Measurements from ENCODE around the gene SHE. TPM values are rescaled to one million over a fixed set of nuclear protein-coding genes. Genes with fewer than 3 reads are reported as not detected.
"Not testable (repeated sequence)": the region's sequence is repeated elsewhere in the genome, so short reads cannot be mapped to it uniquely, and the experiment has no call there.

The SHE gene
- total RNA-seq, 4 donors from 2014 or later = 14.6 to 44.5 (median 27.2) TPM

GRCh38 chr1:154488922-154489321 lies 13.3 kb downstream of the SHE start:
- H3K9me3 ChIP-seq = no peaks in the 10 kb centered on the region
- TF ChIP-seq CTCF (IDR thresholded peaks at IDR 0.05) (no peak), POLR2A (IDR thresholded peaks at IDR 0.05) (no peak)
- no peaks in the 10 kb centered on the region for H3K4me1 ChIP-seq
- H3K27ac ChIP-seq = no peak overlapping the region
- H3K36me3 ChIP-seq = no peaks in the 10 kb centered on the region
- intact Hi-C loops (cut with DNase I; ENCODE audit: low total_unique reads) = no loop called here
- no peak overlapping the region for H3K4me3 ChIP-seq
- DNase-seq = no peak
- no peaks in the 10 kb centered on the region for H3K27me3 ChIP-seq

GRCh38 chr1:154486756-154487155 lies 15.5 kb downstream of the SHE start:
- intact Hi-C loops (cut with DNase I; ENCODE audit: low total_unique reads); H3K36me3 ChIP-seq; H3K4me3 ChIP-seq; H3K27me3 ChIP-seq; DNase-seq; H3K4me1 ChIP-seq; H3K9me3 ChIP-seq: not testable (repeated sequence)
- peak overlapping the region in 1 of 2 donors; percentile 4 for H3K27ac ChIP-seq

- Histone ChIP-seq H3K27ac (peak overlapping the region in 1 of 2 donors; percentile 32), H3K36me3 (no peaks in the 10 kb centered on the region), H3K27me3 (no peaks in the 10 kb centered on the region), H3K4me1 (no peaks in the 10 kb centered on the region), H3K9me3 (no peaks in the 10 kb centered on the region), H3K4me3 (no peak overlapping the region)
- intact Hi-C loops (cut with DNase I; ENCODE audit: low total_unique reads) = no loop called here
- no peak for DNase-seq
- TF ChIP-seq CTCF (IDR thresholded peaks at IDR 0.05) (no peak), POLR2A (IDR thresholded peaks at IDR 0.05) (no peak)
Observed at GRCh38 chr1:154485910-154486496, 16.2 kb downstream of the SHE start.

GRCh38 chr1:154485106-154485505 lies 17.1 kb downstream of the SHE start:
- Histone ChIP-seq H3K27ac (no peak overlapping the region), H3K9me3 (no peaks in the 10 kb centered on the region), H3K4me3 (no peak overlapping the region), H3K27me3 (no peaks in the 10 kb centered on the region), H3K4me1 (no peaks in the 10 kb centered on the region), H3K36me3 (no peaks in the 10 kb centered on the region)
- DNase-seq = peak in 1 of 2 donors; percentile 66
- intact Hi-C loops (cut with DNase I; ENCODE audit: low total_unique reads) = no loop called here
- no peak for TF ChIP-seq POLR2A (IDR thresholded peaks at IDR 0.05)
- no peak for TF ChIP-seq CTCF (IDR thresholded peaks at IDR 0.05)

- Histone ChIP-seq H3K4me3 (no peak overlapping the region), H3K27me3 (no peaks in the 10 kb centered on the region), H3K9me3 (no peaks in the 10 kb centered on the region), H3K36me3 (no peaks in the 10 kb centered on the region), H3K4me1 (no peaks in the 10 kb centered on the region), H3K27ac (peak overlapping the region; percentile 56 to 58)
- no peak for TF ChIP-seq POLR2A (IDR thresholded peaks at IDR 0.05)
- no peak for TF ChIP-seq CTCF (IDR thresholded peaks at IDR 0.05)
- DNase-seq = no peak
- intact Hi-C loops (cut with DNase I; ENCODE audit: low total_unique reads) = loop anchor here (5.0 kb wide), 1 partner anchor 58 kb away; no protein-coding TSS in a partner anchor
Observed at GRCh38 chr1:154483941-154484803, 18.0 kb downstream of the SHE start.
